ENCODE measurements around the gene PDZRN3.

PDZRN3 gene

GRCh38 chr3:73520931-73521461 is 103.7 kb downstream of the PDZRN3 start:
- DNase-seq (ENCODE audit: low read depth) = peak; percentile 68

GRCh38 chr3:73516631-73517030 is 108.1 kb downstream of the PDZRN3 start:
- DNase-seq (ENCODE audit: low read depth) = no peak

- DNase-seq (ENCODE audit: low read depth) = no peak
These were observed 111.5 kb downstream of the PDZRN3 start for GRCh38 chr3:73513260-73513659.

GRCh38 chr3:73511571-73512525 is 112.9 kb downstream of the PDZRN3 start:
- no peak for DNase-seq (ENCODE audit: low read depth)

GRCh38 chr3:73510784-73511183 is 114.0 kb downstream of the PDZRN3 start:
- DNase-seq (ENCODE audit: low read depth) = no peak

GRCh38 chr3:73510334-73510733 is 114.4 kb downstream of the PDZRN3 start:
- DNase-seq (ENCODE audit: low read depth) = no peak

- peak; percentile 18 for DNase-seq (ENCODE audit: low read depth)
These were observed 114.9 kb downstream of the PDZRN3 start for GRCh38 chr3:73509816-73510215.

- DNase-seq (ENCODE audit: low read depth) = no peak
These were observed 115.7 kb downstream of the PDZRN3 start for GRCh38 chr3:73509066-73509465.

- peak; percentile 54 for DNase-seq (ENCODE audit: low read depth)
These were observed 116.3 kb downstream of the PDZRN3 start for GRCh38 chr3:73508330-73508954.

GRCh38 chr3:73504852-73505251 is 119.9 kb downstream of the PDZRN3 start:
- no peak for DNase-seq (ENCODE audit: low read depth)

GRCh38 chr3:73504239-73504638 is 120.5 kb downstream of the PDZRN3 start:
- DNase-seq (ENCODE audit: low read depth) = no peak

- DNase-seq (ENCODE audit: low read depth) = no peak
These were observed 121.0 kb downstream of the PDZRN3 start for GRCh38 chr3:73503781-73504180.

GRCh38 chr3:73502609-73503583 is 121.8 kb downstream of the PDZRN3 start:
- DNase-seq (ENCODE audit: low read depth) = peak; percentile 86

- no peak for DNase-seq (ENCODE audit: low read depth)
These were observed 124.4 kb downstream of the PDZRN3 start for GRCh38 chr3:73500321-73500720.

GRCh38 chr3:73499787-73500186 is 125.0 kb downstream of the PDZRN3 start:
- DNase-seq (ENCODE audit: low read depth) = no peak

GRCh38 chr3:73498764-73499622 is 125.7 kb downstream of the PDZRN3 start:
- no peak for DNase-seq (ENCODE audit: low read depth)

GRCh38 chr3:73497646-73498406 is 126.9 kb downstream of the PDZRN3 start:
- DNase-seq (ENCODE audit: low read depth) = no peak

- peak; percentile 67 for DNase-seq (ENCODE audit: low read depth)
These were observed 131.0 kb downstream of the PDZRN3 start for GRCh38 chr3:73493543-73494308.

- DNase-seq (ENCODE audit: low read depth) = no peak
These were observed 132.6 kb downstream of the PDZRN3 start for GRCh38 chr3:73492186-73492585.

Data from fibroblast of gingiva (primary cell).